Tibial nerve (tissue), 3 donors: ENCODE measurements around the gene CDH19.

Experiments used
- POLR2A ChIP-seq, 2 donors: fragments of 450-650 bp; IDR thresholded peaks; one replicate each; pipeline ENCODE4 v1.6.1; 2017; ENCODE audit warnings: antibody characterized with exemption in 2 of 2, mild to moderate bottlenecking in 2 of 2, moderate library complexity in 2 of 2
- TF ChIP-seq, protein P1 (sequence below), 5 experiments: fragments of 200-600 bp in 3 of 5; fragments of 450-650 bp in 2 of 5; sonication (generic) in 3 of 5; IDR thresholded peaks; one replicate each; pipeline ENCODE4 v1.5.1; 2016 to 2019; ENCODE audit warnings: antibody characterized with exemption in 5 of 5, mild to moderate bottlenecking in 3 of 5, moderate library complexity in 2 of 5

DNA sequence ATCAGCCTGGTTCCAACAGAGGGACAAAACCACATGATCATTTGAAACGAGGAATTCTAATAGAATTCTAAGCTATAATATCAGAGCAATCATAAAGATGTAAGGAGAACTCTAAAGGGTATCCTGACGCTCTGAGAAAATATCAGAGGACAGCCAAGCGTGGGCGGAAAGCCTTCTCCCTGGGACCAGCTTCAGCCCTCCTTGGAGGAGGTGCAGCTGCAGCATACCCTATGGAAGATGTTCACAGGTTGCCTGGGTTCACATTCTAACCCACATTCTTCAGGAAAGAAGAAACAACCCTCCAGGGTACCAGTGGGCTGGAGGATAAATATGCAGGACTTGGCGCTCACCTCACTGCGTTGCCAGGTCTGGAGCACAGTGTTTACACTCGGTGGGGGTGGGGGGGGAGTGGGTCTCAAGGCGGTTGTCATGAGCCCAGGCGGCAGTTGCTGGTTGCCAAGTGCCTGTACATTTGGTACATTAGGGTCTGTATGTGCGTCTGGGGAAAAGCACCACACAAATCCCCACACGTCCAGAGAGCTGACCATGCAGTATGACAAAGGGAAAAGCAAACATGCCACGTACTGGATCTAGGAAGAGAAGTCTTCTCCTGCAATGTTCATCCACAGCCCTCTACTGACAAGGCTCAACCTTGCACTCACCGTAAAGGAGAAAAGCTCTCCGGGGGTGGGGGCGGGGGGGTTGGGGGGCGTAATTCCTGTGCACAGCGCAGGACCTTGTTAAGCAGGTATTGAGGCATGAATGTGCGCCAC, 80.5 kb downstream of the CDH19 start:
- TF ChIP-seq, protein P1, sequence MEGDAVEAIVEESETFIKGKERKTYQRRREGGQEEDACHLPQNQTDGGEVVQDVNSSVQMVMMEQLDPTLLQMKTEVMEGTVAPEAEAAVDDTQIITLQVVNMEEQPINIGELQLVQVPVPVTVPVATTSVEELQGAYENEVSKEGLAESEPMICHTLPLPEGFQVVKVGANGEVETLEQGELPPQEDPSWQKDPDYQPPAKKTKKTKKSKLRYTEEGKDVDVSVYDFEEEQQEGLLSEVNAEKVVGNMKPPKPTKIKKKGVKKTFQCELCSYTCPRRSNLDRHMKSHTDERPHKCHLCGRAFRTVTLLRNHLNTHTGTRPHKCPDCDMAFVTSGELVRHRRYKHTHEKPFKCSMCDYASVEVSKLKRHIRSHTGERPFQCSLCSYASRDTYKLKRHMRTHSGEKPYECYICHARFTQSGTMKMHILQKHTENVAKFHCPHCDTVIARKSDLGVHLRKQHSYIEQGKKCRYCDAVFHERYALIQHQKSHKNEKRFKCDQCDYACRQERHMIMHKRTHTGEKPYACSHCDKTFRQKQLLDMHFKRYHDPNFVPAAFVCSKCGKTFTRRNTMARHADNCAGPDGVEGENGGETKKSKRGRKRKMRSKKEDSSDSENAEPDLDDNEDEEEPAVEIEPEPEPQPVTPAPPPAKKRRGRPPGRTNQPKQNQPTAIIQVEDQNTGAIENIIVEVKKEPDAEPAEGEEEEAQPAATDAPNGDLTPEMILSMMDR (IDR thresholded peaks at IDR 0.05): no peak
- no peak for TF ChIP-seq POLR2A (IDR thresholded peaks at IDR 0.05)
